ENCODE data around the gene TCFL5.
A peak's percentile ranks its signal among the peaks of the same experiment; 100 is the strongest.
"Not testable (repeated sequence)": the region's sequence is repeated elsewhere in the genome, so short reads cannot be mapped to it uniquely, and the experiment has no call there.

The TCFL5 gene

DNA sequence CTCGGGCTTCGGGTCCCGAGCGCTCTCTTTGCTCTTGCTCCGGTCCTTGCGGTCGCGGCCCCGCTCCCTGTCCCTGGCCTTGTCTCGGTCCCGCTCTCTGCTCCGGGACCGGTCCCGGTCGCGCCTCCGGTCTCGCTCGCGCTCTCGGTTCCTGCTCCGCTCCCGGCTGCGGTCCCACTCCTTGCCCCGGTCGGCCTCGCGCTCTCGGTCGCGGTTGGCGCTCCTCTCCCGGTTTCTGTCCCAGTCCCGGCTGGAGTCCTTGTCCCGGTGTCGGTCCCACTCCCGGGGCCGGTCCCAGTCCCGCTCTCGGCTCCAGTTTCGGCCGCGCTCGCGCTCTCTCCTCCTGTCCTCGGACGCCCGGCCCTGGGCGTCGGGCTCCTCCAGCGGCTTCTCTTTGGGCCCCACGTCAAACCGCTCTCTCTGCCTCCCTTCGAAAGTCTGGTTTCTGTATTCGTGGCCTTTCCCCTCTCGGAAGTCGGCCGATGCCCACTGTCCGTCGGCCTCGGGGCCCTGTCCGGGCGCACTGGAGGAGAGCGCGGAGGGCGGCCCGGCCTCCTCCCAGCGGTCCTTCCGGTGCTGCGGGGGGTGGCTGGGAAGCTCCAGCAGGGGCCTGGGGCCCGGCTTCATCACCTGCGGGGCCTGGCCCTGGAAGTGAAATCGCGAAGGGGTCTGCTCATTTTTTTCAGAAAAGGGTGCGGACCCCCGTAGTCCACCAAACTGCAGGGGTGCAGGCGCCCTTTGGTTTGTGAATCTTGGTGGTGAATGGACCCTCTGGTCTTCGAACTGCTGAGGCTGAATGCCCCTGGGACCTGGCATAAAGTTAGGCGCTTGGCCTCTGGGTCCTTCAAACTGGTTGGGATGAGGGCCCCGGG lies 17.9 kb upstream of the TCFL5 start:
- DNase-seq, result no peak

DNA sequence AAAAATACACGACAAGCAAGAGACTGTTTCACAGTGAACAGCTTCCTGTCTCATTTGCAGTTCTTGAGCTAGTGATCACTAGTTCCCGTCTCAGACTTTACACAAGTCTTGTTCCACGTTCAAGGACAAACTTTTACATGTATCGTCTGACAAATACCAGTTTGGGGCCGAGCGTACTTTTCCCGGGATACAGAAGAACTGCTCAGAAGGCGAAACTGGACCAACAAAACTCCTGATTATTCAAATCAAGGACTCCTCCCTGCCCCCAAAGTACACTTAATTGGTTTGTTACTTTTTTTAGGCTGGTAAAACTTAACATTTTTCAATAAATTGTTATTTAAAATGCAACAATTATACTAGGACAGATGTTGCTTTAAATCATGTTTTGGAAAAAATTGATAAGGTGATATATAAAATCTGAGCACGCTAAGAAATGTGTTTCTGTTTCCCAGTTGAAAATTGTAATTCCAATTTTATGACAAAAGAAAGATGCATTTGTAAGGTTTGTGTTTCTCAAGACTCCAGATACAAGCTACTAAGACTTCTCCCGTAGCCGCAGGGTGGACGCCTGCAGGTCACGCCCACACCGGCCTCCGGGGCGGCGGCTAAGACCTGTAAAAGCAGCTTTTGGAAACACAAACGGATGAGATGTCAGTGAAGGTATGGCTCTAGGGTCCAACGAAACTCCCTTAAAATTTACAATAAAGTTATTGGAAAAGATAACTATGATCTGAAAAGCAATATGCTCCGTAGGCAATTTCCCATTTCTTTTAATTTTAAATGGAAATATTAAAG lies 16.8 kb upstream of the TCFL5 start:
- DNase-seq, result no peak

DNA sequence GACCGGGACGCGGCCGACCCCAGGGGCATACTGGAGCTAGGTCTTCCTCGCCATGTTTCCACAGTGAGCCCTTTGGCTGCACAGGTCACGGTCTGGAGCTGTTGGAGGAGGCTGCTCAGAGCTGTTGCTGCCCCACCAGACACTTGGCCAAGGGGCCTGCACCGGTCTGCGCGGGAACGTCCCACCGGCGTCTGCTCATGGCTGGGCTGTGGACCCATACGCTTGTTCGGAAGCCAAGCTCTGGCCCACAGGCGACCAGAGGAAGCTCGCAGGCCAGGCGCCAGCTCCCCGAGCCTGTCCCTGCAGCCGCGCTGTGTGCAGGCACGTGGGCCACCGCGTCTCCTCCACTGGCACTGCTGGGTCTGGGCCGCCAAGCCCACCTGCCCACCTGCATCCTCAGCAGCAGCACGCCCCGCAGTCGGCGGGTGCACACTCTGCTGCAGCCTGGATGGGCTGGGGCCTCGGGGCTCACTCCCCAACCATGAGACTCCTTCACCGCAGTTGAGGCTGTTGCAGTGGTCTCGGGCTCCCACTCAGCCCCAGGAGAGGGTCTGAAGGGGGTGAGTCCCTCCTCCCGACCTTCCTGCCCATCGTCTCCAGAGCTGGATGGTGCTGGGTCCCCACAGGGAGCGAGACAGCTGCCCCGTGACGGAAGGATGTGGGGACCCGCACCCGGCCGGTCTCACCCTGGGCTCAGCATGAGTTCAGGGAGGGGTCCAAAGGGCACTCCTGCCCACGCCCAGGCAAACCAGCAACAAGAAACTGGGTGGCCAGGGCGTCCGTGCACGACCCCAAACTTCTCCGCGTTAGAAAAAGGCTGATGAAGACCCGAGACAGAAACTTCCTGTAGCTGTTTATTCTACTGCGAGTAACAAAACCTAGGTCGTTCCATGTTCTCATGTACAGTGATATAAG lies 15.5 kb upstream of the TCFL5 start:
- DNase-seq, result no peak

DNA sequence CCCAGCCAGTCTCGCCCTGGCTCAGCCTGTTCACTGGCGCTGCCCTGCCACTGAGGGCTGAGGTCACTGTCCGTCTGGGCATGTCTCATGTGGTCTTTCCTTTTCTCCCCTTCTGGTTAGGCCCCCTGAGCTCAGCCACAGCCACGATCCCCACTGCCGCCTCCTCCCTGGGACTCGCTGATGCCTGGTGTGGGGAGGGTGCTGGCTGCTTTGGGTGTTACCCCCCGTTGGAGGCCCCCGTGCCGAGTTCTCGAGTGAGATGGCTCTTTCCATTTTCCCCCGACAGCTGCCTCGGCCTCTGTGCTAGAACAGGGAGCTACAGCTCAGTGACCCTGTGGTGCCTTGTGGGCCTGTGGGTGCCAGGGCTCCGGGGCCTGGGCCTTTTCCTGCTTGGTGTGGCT lies 14.9 kb upstream of the TCFL5 start:
- no peak for DNase-seq

DNA sequence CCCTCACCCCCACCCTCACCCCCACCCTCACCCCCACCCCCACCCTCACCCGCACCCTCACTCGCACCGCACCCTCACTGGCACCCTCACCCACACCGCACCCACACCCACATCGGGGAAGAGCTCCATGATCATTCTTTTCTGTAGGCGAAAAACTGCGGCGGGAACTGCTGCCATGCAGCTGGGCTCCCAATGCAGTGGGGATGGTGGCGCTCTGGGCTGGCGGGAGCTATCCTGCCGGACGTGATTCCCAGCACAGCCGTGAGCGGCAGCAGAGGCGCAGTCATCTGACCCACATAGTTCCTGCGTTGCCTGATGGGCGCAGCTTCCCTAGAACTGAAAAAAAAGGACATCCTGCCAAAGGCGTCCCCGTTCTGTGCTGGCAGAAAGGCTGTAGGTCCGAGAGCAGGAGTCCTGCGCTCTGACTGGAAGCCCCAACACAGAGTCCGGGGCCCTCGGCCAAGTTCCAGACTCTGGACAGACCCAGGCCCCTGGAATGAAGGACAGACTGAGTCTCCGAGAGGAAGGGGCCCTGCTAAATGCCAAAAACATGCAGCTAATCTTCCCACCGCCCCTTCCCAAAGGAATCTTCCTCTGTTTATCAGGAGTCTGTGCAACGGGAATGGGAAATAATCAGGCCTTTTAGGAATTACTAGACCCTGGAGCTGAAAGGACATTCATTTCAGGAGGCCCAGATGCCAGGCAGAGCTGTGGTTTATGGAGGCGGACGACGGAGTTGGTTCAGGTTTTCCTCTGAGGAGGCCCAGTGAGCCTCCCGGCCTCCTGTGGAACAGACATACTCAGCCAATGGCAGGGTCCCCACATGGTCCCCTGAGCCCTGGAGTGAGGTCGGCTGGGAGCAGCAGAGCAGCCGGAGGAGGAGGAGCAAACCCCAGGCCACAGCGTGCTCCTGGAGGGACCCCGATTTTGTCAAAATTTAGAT lies 14.1 kb upstream of the TCFL5 start:
- peak; percentile 73 for DNase-seq

DNA sequence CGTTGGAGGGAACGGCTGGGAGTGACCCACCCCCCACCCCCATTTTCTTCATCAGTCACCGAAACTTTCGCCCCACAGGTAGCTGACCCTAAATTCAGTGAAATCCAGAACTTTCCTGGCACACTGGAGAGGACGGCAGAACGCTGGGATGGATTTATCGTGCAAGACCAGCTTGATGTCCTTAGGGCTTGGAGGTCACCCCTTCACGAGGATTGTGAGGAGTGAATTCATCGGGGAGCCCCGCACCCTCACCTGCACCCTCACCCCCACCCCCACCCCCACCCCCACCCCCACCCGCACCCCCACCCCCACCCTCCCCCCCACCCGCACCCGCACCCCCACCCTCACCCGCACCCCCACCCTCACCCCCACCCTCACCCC lies 13.3 kb upstream of the TCFL5 start:
- no peak for DNase-seq

DNA sequence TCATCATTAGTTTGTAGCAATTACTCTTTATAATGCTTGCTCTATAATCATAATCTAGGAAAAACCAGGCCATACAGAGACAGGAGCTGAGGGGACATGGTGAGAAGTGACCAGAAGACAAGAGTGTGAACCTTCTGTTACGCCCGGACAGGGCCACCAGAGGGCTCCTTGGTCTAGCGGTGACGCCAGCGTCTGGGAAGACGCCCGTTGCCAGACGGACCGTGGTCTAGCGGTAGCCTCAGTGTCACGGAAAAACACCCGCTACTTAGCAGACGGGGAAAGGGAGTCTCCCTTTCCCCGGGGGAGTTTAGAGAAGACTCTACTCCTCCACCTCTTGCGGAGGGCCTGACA lies 12.0 kb upstream of the TCFL5 start:
- DNase-seq, result peak; percentile 30

DNA sequence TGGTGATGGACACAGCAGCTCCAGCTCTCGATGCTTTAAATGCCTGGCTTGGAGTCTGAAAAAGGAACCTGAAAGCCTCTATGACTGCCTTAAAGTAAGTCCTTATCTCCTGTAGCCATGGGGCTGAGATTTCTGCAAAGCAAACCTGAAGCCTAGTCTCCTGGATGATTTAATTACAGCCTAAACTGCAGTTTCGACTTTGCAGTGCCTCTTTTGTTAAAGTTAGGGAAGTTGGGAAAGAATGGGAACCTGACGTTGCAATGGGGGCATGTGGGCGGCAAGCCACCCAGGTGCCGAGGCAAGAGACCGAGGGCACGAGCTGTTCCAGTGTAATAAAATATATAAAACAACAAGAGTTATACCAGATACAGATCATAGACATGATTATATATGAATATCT lies 11.7 kb upstream of the TCFL5 start:
- no peak for DNase-seq

DNA sequence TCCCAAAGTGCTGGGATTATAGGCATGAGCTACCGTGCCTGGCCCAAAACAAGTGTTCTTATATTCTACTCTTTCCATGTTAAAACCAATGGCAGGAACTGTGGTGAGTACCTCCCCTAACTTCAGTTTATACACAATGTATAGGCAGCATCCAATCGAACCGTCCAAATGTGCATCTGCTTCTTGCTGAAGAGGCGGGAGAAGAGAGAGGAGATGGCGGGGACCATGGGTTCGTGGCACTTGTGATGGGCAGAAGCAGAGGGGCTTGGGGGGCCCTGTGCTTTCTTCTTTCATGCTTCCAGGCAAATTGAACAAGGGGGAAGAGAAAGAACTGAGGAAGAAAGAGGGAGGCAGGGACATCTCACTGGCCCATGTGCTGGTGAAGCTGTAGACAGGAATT lies 11.2 kb upstream of the TCFL5 start:
- DNase-seq, result no peak

DNA sequence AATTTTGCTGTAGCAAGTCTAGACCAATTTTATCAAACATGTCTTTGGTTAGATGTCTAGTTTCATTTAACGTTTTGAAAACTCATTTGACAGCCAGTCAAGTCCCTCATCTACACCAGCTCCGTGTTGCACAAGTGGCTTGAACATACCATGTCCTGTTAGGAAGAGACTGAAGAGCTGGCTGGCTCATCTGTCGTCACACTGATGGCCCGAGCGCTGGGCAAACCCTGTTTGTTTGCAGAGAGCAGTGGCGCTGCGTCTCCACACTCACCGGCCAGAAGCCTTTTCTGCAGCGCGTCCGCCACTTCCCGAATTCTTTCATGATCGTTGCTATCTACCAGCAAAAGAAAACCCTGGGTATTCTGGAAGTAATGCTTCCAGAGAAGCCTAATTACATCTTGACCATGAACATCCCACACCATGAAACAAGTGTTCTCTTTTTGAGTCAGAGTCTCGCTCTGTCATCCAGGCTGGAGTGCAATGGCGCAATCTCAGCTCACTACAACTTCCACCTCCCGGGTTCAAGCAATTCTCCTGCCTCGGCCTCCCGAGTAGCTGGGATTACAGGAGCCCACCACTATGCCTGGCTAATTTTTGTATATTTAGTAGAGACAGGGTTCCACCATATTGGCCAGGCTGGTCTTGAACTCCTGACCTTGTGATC lies 10.7 kb upstream of the TCFL5 start:
- peak; percentile 32 for DNase-seq

DNA sequence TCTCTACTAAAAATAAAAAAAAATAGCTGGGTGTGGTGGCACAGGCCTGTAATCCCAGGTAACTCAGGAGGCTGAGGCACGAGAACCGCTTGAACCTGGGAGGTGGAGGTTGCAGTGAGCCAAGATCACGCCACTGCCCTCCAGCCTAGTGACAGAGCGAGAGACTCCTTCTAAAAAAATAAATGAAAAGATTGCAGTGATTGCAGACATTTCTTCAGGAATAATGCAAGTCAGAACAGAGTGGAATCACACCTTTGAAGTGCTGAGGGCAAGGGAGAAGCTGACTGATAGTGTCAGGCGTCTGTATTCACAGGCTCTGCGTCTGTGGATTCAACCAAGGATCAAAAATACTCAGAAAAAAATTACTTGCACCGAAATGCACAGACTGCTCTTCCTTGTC lies 2.6 kb upstream of the TCFL5 start:
- DNase-seq, result no peak

DNA sequence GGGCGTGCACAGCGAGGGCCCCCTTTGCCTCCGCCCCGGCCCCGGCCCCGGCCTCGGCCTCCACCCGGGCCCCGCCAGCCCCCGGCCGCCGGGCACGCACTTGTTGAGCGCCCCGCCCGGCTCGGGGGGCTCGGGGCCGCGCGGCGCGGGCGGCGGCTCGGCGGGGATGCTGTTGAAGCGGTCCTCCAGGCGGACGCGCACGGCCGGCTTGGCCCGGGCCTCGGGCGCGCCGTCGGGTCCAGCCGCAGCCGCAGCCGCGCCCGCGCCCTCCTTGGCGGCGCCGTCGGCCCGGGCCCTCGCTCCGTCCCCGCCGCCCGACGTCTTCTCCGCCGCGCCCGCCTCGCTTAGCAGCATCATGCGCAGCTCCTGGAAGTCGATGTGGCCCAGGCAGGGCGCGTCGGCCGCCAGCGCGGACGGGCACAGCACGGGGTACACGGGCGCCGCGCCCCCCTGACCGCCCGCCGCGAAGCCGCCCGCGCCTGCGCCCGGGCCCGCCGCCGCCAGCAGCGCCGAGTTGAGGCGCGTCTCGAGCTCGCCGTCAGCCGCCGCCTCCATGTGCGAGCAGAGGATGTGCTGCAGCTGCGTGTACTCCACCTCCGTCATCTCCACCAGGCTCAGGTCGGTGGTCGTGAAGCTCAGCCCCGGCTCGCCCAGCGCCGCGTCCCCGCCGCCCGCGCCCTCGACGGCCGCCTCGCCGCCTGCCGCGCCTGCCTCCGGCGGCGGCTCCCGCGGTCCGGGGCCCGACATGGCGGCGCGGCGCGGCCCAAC lies 514 bp downstream of the TCFL5 start:
- no peak for DNase-seq

DNA sequence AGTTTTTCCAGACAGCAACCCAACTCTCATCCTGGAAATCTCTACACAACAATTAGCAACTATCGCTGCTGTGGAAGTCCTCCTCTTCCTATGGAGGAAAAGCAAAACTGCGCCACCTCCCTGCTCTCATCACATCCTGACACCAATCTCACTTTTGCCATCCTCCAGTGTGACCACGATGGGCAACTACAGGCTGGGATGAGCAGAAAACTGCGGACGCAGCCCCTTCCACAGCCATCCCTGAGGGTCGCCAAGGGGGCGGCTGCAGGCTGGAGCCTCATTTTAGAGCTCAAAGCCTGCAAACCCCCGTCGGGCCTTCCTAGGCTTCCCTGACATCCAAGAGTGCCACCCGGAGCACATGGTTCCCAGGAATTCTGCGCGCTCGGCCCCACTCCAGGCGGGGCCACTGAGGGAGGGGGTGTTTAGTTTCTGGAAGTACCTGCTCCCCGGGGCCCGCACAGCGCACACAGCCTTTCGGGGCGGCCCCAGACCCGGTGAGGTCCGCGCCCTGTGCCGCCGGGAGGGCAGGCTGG lies 1.2 kb downstream of the TCFL5 start:
- DNase-seq, result no peak

DNA sequence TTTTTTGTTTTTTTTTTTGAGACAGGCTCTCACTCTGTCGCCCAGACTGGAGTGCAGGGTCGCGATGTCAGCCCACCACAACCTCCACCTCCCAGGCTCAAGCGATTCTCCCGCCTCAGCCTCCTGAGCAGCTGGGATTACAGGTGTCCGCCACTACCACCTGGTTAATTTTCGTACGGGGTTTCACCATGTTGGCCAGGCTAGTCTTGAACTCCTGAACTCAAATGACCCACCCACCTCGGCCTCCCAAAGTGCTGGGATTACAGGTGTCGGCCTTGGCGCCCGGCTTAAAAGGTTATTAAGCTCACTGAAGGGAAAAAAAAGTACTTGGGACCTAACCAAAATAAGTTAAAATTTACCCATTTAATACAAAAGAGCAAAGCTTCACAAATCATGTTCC lies 1.9 kb downstream of the TCFL5 start:
- no peak for DNase-seq

DNA sequence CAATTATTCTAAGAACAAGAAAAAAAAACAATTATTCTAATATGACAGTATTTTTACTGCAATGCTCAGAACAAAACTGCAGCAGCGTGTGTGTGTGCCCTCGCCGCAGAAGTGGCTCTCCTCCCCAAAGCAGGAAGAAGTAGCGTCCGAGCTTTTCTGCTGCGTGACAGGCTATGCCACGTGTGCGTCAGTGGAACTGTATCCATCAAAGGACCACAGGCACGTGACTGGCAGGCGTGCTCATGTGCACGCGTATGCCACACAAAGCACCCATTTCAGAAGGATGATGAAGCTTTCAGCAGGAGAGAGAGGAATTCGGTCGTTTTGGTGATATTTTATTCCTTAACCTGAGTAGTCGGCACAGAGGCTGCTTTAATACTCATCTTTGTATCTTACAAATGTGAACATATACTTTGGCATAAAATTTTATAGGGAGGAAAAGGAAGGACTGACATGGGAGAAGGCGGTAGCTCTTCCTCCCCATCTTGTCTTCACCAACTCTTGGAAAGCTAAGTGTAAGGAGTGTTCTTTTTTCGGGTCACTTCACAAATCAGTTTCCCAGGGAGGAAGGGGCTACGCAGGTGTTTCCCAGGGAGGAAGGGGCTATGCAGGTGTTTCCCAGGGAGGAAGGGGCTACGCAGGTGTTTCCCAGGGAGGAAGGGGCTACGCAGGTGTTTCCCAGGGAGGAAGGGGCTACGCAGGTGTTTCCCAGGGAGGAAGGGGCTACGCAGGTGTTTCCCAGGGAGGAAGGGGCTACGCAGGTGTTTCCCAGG lies 3.4 kb downstream of the TCFL5 start:
- no peak for DNase-seq

DNA sequence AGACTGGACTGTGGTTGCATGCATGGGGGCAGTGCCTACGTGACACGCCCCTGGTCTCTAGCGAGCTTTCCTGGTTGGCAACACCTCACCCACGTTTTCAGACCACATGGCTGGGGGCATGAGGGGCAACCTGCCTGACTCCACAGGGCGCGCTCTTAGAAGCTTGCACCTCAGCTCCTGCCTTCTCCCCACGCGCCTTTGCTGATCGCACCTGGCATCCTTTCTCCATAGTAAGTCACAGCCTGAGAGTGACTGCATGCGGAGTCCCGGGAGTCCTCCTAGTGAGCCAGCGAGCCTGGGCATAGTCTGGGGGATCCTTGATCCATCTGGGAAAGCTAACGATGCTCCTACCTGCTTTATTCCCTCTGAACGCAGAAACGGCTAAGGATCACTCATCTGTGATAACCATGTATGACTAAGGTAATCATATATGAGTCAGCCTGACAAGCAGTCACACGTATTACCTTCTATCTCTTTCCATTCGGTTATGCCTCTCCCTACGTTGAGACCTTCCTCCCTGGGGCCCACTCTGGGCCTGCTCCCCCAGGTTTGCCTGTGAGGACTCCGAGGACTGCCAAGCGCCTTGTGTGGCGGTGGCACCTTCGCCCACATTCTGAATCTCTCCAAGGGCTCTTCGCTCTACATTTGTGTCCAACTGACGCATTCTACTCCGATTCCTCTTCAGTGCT lies 4.5 kb downstream of the TCFL5 start:
- no peak for DNase-seq

DNA sequence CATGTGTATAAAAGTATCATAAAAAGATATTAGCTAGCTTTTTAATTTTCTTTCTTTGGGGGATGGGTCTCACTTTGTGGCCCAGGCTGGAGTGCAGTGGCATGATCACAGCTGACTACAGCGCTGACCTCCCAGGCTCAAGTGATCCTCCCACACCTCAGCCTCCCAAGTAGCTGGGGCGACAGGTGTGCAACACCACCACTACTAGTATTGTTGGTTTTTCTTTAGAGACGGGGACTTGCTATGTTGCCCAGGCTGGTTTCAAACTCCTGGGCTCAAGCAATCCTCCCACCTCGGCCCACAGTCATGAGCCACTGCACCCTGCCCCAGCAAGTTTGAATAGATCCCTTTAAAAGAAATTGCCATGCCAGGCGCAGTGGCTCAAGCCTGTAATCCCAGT lies 6.5 kb downstream of the TCFL5 start:
- DNase-seq, result no peak

DNA sequence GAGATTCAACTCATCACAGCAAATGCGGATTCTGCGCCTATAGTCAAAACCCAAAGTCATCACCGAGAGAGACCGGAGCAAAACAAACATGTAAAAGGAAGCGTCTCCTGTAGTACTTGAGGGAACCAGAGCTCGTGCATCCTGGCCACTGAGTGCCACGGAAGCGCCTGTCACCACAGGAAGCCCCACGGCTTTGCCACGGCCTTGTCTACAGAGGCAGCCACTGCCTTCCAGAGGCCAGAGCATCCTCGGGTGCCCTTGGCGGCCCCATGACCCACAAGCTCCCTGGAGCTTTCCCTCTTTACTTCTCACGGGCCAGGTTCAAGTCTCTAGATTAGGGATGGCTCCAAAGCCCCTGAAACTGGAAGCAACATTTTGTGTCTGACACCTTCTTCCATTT lies 7.5 kb downstream of the TCFL5 start:
- DNase-seq, result no peak

DNA sequence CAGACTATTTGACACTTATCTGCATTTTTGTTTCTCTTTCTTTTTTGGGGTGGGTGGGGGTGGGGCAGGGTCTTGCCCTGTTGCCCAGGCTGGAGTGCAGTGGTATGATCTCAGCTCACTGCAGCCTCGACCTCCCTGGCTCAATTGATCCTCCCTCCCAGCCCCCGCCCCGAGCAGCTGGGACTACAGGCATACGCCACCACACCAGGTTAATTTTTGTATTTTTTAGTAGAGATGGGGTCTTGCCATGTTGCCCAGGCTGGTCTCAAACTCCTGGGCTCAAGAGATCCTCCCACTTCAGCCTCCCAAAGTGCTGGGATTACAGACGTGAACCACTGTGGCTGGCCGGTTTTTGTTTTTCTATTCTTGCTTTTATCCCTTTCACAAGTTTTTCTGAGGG lies 8.3 kb downstream of the TCFL5 start:
- not testable (repeated sequence) for DNase-seq
